Panc1 (cell line): ENCODE results near the gene CRISPLD2.

ENCODE experiments used
- CTCF ChIP-seq: fragments of 450-650 bp; IDR thresholded peaks from 2 replicates; pipeline ENCODE4 v1.5.1; 2017; ENCODE audit warnings: mild to moderate bottlenecking
- POLR2AphosphoS5 ChIP-seq: IDR thresholded peaks from 2 replicates; pipeline ENCODE4 v1.6.1; 2012; ENCODE audit warnings: mild to moderate bottlenecking, low read depth, low read length, moderate library complexity
- REST ChIP-seq, 2 experiments: IDR thresholded peaks; 2 replicates each; pipeline ENCODE4 v1.6.1; 2011 to 2012; ENCODE audit warnings: low read depth in 2 of 2, control low read depth in 1 of 2, low read length in 1 of 2, mild to moderate bottlenecking in 1 of 2, moderate library complexity in 1 of 2; ENCODE audit not compliant: insufficient read depth in 1 of 2
- SIN3A ChIP-seq: IDR thresholded peaks from 2 replicates; pipeline ENCODE4 v1.6.1; 2012; ENCODE audit warnings: low read depth, mild to moderate bottlenecking, low read length, moderate library complexity, borderline replicate concordance; ENCODE audit not compliant: insufficient read depth
- TCF7L2 ChIP-seq: IDR thresholded peaks from 2 replicates; pipeline ENCODE4 v1.6.1; 2011; ENCODE audit warnings: mild to moderate bottlenecking, low read depth, low read length, inconsistent platforms

GRCh38 chr16:84933774-84934631 lies 114.2 kb downstream of the CRISPLD2 start:
- TF ChIP-seq CTCF (no peak), POLR2AphosphoS5 (no peak), REST (IDR thresholded peaks at IDR 0.05; ENCODE audit: insufficient read depth in 1 of 2, low read depth in 2 of 2, low read length in 1 of 2) (no peak), SIN3A (no peak), TCF7L2 (no peak)
